ENCODE data around the gene LRFN3. TPM values are rescaled to one million over a fixed set of nuclear protein-coding genes. Genes with fewer than 3 reads are reported as not detected.

The LRFN3 gene
- 9.8 to 25.6 TPM (median 24.1 TPM) in 5 replicates for total RNA-seq (2022; extraction: Qiagen RNA extraction; ENCODE audit: low read depth)

GRCh38 chr19:35935911-35936737, at the start of gene LRFN3:
TSS of gene LRFN3 (plus strand) at chr19:35936374. CDS start at chr19:35939426, 3,052 bp downstream.

GRCh38 chr19:35901854-35902661, 34.1 kb upstream of the LRFN3 start, which contains the start of gene HCST:
TSS of gene HCST (plus strand) at chr19:35902529. CDS start at chr19:35902594, 65 bp downstream.

DNA sequence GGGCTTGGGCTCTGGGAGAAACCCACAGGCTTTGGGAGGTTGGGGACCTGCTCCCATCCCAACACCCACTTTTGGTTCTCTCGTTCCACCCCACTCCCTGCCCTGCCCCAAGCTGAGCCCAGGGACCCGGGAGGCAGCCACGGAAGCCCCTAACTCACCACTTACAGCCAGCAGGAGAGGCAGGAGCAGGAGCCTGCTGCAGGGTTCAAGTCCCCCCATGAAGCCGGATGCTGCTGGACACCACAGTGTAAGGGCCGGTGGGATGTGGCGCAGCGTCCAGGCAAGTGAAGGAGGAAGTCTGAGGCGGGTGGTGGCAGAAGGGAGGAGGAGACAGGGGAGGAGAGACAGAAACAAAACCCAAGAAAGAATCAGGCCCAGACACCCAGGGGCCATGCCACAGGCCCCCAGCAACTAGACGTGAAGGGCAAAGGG, 28.1 kb upstream of the LRFN3 start, which contains the start of gene TYROBP:
Gene TYROBP (minus strand): TSS at position 286 of the 432 bp plus-strand sequence. CDS start 67 bp downstream, at position 219.

Other genes starting within 250 kb of the LRFN3 start
- not detected in 5 replicates for gene ZBTB32, start 231.8 kb upstream of the LRFN3 start, total RNA-seq (2022; extraction: Qiagen RNA extraction; ENCODE audit: low read depth)
- 37.3 to 66.3 TPM (median 62.5 TPM) in 5 replicates for gene KMT2B, start 218.4 kb upstream of the LRFN3 start, total RNA-seq (2022; extraction: Qiagen RNA extraction; ENCODE audit: low read depth)
- 11.8 to 15.8 TPM (median 12.5 TPM) in 5 replicates for gene IGFLR1, start 193.9 kb upstream of the LRFN3 start, total RNA-seq (2022; extraction: Qiagen RNA extraction; ENCODE audit: low read depth)
- gene U2AF1L4, start 191.0 kb upstream of the LRFN3 start, total RNA-seq (2022; extraction: Qiagen RNA extraction; ENCODE audit: low read depth) = 23.9 to 34.9 TPM (median 27.6 TPM) in 5 replicates
- gene PSENEN, start 190.7 kb upstream of the LRFN3 start, total RNA-seq (2022; extraction: Qiagen RNA extraction; ENCODE audit: low read depth) = 243 to 320 TPM (median 282 TPM) in 5 replicates
- gene LIN37, start 187.8 kb upstream of the LRFN3 start, total RNA-seq (2022; extraction: Qiagen RNA extraction; ENCODE audit: low read depth) = 21.9 to 27.2 TPM (median 23.2 TPM) in 5 replicates
- 0.15 to 0.33 TPM (median 0.25 TPM) in 5 replicates for gene HSPB6, start 179.3 kb upstream of the LRFN3 start, total RNA-seq (2022; extraction: Qiagen RNA extraction; ENCODE audit: low read depth)
- gene PROSER3, start 178.2 kb upstream of the LRFN3 start, total RNA-seq (2022; extraction: Qiagen RNA extraction; ENCODE audit: low read depth) = 25.9 to 31.4 TPM (median 30.7 TPM) in 5 replicates
- gene ARHGAP33, start 160.8 kb upstream of the LRFN3 start, total RNA-seq (2022; extraction: Qiagen RNA extraction; ENCODE audit: low read depth) = 3.3 to 8.9 TPM (median 8.1 TPM) in 5 replicates
- 0.13 to 0.52 TPM (median 0.38 TPM) in 5 replicates for gene PRODH2, start 123.5 kb upstream of the LRFN3 start, total RNA-seq (2022; extraction: Qiagen RNA extraction; ENCODE audit: low read depth)
- gene NPHS1, start 83.9 kb upstream of the LRFN3 start, total RNA-seq (2022; extraction: Qiagen RNA extraction; ENCODE audit: low read depth) = 0.24 to 0.84 TPM (median 0.44 TPM) in 5 replicates
- 0.24 to 0.70 TPM (median 0.52 TPM) in 5 replicates for gene KIRREL2, start 79.5 kb upstream of the LRFN3 start, total RNA-seq (2022; extraction: Qiagen RNA extraction; ENCODE audit: low read depth)
- 72.6 to 97.1 TPM (median 93.4 TPM) in 5 replicates for gene APLP1, start 67.8 kb upstream of the LRFN3 start, total RNA-seq (2022; extraction: Qiagen RNA extraction; ENCODE audit: low read depth)
- gene NFKBID, start 35.8 kb upstream of the LRFN3 start, total RNA-seq (2022; extraction: Qiagen RNA extraction; ENCODE audit: low read depth) = 4.2 to 8.9 TPM (median 7.8 TPM) in 5 replicates
- 0.55 to 0.89 TPM (median 0.63 TPM) in 3 of 5 replicates, not detected in the others for gene HCST, start 33.8 kb upstream of the LRFN3 start, total RNA-seq (2022; extraction: Qiagen RNA extraction; ENCODE audit: low read depth)
- not detected in 5 replicates for gene TYROBP, start 28.1 kb upstream of the LRFN3 start, total RNA-seq (2022; extraction: Qiagen RNA extraction; ENCODE audit: low read depth)
- 24.6 to 55.5 TPM (median 50.4 TPM) in 5 replicates for gene SDHAF1, start 58.8 kb downstream of the LRFN3 start, total RNA-seq (2022; extraction: Qiagen RNA extraction; ENCODE audit: low read depth)
- gene SYNE4, start 72.4 kb downstream of the LRFN3 start, total RNA-seq (2022; extraction: Qiagen RNA extraction; ENCODE audit: low read depth) = 0.07 to 0.33 TPM (median 0.23 TPM) in 4 of 5 replicates, not detected in the other
- gene ALKBH6, start 77.8 kb downstream of the LRFN3 start, total RNA-seq (2022; extraction: Qiagen RNA extraction; ENCODE audit: low read depth) = 22.9 to 29.8 TPM (median 26.6 TPM) in 5 replicates
- 0.53 to 0.99 TPM (median 0.90 TPM) in 5 replicates for gene CLIP3, start 96.5 kb downstream of the LRFN3 start, total RNA-seq (2022; extraction: Qiagen RNA extraction; ENCODE audit: low read depth)
- gene THAP8, start 117.9 kb downstream of the LRFN3 start, total RNA-seq (2022; extraction: Qiagen RNA extraction; ENCODE audit: low read depth) = 3.4 to 8.1 TPM (median 7.1 TPM) in 5 replicates
- gene WDR62, start 118.5 kb downstream of the LRFN3 start, total RNA-seq (2022; extraction: Qiagen RNA extraction; ENCODE audit: low read depth) = 15.0 to 30.0 TPM (median 28.9 TPM) in 5 replicates
- 0.23 TPM in 1 of 5 replicates, not detected in the others for gene OVOL3, start 174.8 kb downstream of the LRFN3 start, total RNA-seq (2022; extraction: Qiagen RNA extraction; ENCODE audit: low read depth)
- 220 to 305 TPM (median 245 TPM) in 5 replicates for gene POLR2I, start 178.5 kb downstream of the LRFN3 start, total RNA-seq (2022; extraction: Qiagen RNA extraction; ENCODE audit: low read depth)
- gene TBCB, start 179.1 kb downstream of the LRFN3 start, total RNA-seq (2022; extraction: Qiagen RNA extraction; ENCODE audit: low read depth) = 403 to 570 TPM (median 545 TPM) in 5 replicates
- 1,507 to 2,208 TPM (median 2,155 TPM) in 5 replicates for gene CAPNS1, start 203.7 kb downstream of the LRFN3 start, total RNA-seq (2022; extraction: Qiagen RNA extraction; ENCODE audit: low read depth)
- gene COX7A1, start 216.1 kb downstream of the LRFN3 start, total RNA-seq (2022; extraction: Qiagen RNA extraction; ENCODE audit: low read depth) = not detected in 5 replicates

Data from A549 treated with ZK216348 at 1 μM for 4 hours (cell line).